ENCODE data around the gene FBRSL1.

GRCh38 chr12:132494294-132495164, 4.6 kb downstream of the FBRSL1 start:
- TF ChIP-seq CTCF (IDR thresholded peaks at IDR 0.05 in 2 of 3, conservative IDR thresholded peaks at IDR 0.05 in 1 of 3; ENCODE audit: borderline replicate concordance in 1 of 3, insufficient read depth in 1 of 3, low read depth in 2 of 3, low read length in 2 of 3) (no peak), POLR2A (IDR thresholded peaks at IDR 0.05; ENCODE audit: borderline replicate concordance, extremely low read depth, insufficient read depth, insufficient read length) (no peak), ATF3 (IDR thresholded peaks at IDR 0.05) (no peak), POLR2AphosphoS5 (IDR thresholded peaks at IDR 0.05; ENCODE audit: low read depth, low read length) (no peak), EGR1 (IDR thresholded peaks at IDR 0.05; ENCODE audit: low read depth) (no peak), CEBPB (IDR thresholded peaks at IDR 0.05; ENCODE audit: low read depth) (no peak), SIN3A (IDR thresholded peaks at IDR 0.05; ENCODE audit: low read depth) (no peak), MAX (IDR thresholded peaks at IDR 0.05) (no peak), RAD21 (IDR thresholded peaks at IDR 0.05; ENCODE audit: low read depth) (no peak), REST (IDR thresholded peaks at IDR 0.05; ENCODE audit: low read depth) (no peak), EZH2phosphoT487 (IDR thresholded peaks at IDR 0.05; ENCODE audit: borderline replicate concordance) (no peak), EZH2 (IDR thresholded peaks at IDR 0.05) (no peak), FOSL1 (IDR thresholded peaks at IDR 0.05; ENCODE audit: low read depth) (no peak), ZNF274 (IDR thresholded peaks at IDR 0.05; ENCODE audit: low read depth, low read length) (no peak)
